ENCODE measurements around the gene PNPLA5. TPM values are rescaled to one million over a fixed set of nuclear protein-coding genes. Genes with fewer than 3 reads are reported as not detected.

Gene PNPLA5
- total and polyA plus RNA-seq, 2 of the 13 experiments (the other 11 are each of a cell fraction or from before 2014, with no cell fraction given): not detected

DNA sequence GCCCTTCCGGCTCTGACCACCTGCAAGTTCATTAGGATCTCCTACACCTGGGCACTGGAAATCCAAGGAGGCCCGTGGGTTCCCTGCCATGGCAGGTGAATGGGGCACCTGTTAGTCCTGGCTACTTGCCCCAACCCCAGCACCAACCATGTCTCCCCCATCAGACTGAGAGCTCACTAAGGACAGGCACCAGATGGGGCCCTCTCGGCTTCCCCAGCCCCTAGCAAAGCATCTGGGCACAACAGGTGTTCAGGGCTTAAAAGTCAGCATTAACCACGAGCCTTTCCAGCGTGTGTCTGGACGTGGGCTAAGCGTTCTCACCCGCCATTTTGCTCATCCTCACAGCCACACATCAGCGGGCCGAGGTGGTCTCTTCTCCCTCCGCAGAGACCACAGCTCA lies 31.7 kb downstream of the PNPLA5 start (continued):
- TF ChIP-seq FOXC1 (CRISPR knock-in tag; IDR thresholded peaks at IDR 0.05; ENCODE audit: borderline replicate concordance) (no peak), CBFB (CRISPR knock-in tag; IDR thresholded peaks at IDR 0.05) (no peak), SNAPC2 (CRISPR knock-in tag; IDR thresholded peaks at IDR 0.05) (no peak), ZFP41 (CRISPR knock-in tag; IDR thresholded peaks at IDR 0.05; ENCODE audit: borderline replicate concordance) (no peak)
- TF ChIP-seq, protein P1, sequence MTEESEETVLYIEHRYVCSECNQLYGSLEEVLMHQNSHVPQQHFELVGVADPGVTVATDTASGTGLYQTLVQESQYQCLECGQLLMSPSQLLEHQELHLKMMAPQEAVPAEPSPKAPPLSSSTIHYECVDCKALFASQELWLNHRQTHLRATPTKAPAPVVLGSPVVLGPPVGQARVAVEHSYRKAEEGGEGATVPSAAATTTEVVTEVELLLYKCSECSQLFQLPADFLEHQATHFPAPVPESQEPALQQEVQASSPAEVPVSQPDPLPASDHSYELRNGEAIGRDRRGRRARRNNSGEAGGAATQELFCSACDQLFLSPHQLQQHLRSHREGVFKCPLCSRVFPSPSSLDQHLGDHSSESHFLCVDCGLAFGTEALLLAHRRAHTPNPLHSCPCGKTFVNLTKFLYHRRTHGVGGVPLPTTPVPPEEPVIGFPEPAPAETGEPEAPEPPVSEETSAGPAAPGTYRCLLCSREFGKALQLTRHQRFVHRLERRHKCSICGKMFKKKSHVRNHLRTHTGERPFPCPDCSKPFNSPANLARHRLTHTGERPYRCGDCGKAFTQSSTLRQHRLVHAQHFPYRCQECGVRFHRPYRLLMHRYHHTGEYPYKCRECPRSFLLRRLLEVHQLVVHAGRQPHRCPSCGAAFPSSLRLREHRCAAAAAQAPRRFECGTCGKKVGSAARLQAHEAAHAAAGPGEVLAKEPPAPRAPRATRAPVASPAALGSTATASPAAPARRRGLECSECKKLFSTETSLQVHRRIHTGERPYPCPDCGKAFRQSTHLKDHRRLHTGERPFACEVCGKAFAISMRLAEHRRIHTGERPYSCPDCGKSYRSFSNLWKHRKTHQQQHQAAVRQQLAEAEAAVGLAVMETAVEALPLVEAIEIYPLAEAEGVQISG (CRISPR knock-in tag; IDR thresholded peaks at IDR 0.05): no peak

DNA sequence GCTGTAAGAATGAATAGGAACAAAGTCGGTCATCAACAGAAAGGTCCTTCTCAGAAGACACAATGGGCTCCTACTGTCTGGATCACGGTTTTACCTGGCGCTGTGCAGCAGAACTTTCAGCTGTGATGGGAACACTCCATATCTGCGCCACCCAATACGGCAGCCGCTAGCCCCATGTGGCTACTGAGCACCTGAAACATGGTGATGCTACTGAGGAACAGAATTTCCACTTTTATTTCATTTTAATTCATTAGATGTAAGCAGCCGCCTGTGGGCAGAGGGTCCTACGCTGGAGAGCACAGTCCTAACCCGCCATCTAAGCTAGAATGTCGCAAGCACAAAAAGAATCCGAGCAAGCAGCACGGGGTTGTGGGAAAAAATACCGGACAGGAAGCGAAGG lies 32.2 kb downstream of the PNPLA5 start:
- Histone ChIP-seq H3K4me2 (ENCODE audit: low read depth, low read length) (no peak overlapping the region), H3K36me3 (replicated peaks in 1 of 2; ENCODE audit: control insufficient read depth in 1 of 2, insufficient read depth in 2 of 2, low read length in 2 of 2) (no peaks in the 10 kb centered on the region), H2AFZ (ENCODE audit: low read length) (no peak overlapping the region), H3K27me3 (ENCODE audit: control insufficient read depth in 1 of 2, insufficient read depth in 2 of 2, low read length in 2 of 2) (peaks cover 0 to 39% of the 10 kb centered on the region in 2 experiments; a peak in 4 of 5 replicates), H3K27ac (ENCODE audit: extremely low read length, insufficient read depth, low read length) (no peak overlapping the region), H4K20me1 (ENCODE audit: insufficient read depth, low read length) (no peaks in the 10 kb centered on the region), H3K79me2 (ENCODE audit: insufficient read depth, low read length) (no peaks in the 10 kb centered on the region), H3K4me1 (ENCODE audit: insufficient read depth, low read length) (no peaks in the 10 kb centered on the region), H3K9me3 (ENCODE audit: low read length) (no peaks in the 10 kb centered on the region), H3K9ac (ENCODE audit: insufficient read depth, low read depth, low read length) (no peak overlapping the region), H3K4me3 (replicated peaks in 1 of 3; ENCODE audit: insufficient read depth in 1 of 3, low read depth in 2 of 3, low read length in 3 of 3) (no peak overlapping the region)
- in situ Hi-C loops (cut with HindIII; ENCODE audit: extremely low pct_ligation_motif_present, low pct_unique_long_range_greater_than_20kb): no loop called here
- no peak for FAIRE-seq
- ATAC-seq: no peak
- ChIA-PET CTCF (ENCODE audit: low intra/inter-chr PET ratio, low total read pairs) (no interaction called here), POLR2A (no interaction called here)
- WGBS (ENCODE audit: low lambda C conversion rate): 31% methylated on average over 8 of the region's 14 CpGs
- BruUV-seq (replicated peaks): no TSS peak
- intact Hi-C loops (cut with micrococcal nuclease; ENCODE audit: unreplicated experiment): no loop called here
- DNase-seq (ENCODE audit: low spot score): no peak
- TF ChIP-seq NFKB2 (CRISPR knock-in tag; IDR thresholded peaks at IDR 0.05; ENCODE audit: borderline replicate concordance) (no peak), NCOA1 (CRISPR knock-in tag; IDR thresholded peaks at IDR 0.05) (no peak), ZNF780A (CRISPR knock-in tag; IDR thresholded peaks at IDR 0.05) (no peak), STAG1 (CRISPR knock-in tag; IDR thresholded peaks at IDR 0.05) (no peak), ZNF629 (CRISPR knock-in tag; conservative IDR thresholded peaks at IDR 0.05) (no peak), ZNF607 (CRISPR knock-in tag; IDR thresholded peaks at IDR 0.05; ENCODE audit: borderline replicate concordance) (no peak), ZNF460 (CRISPR knock-in tag; IDR thresholded peaks at IDR 0.05; ENCODE audit: borderline replicate concordance) (no peak), AKAP8 (CRISPR knock-in tag; IDR thresholded peaks at IDR 0.05) (no peak), SAP130 (CRISPR knock-in tag; IDR thresholded peaks at IDR 0.05; ENCODE audit: low read depth) (no peak), NFE2L1 (CRISPR knock-in tag; IDR thresholded peaks at IDR 0.05; ENCODE audit: borderline replicate concordance) (no peak), WIZ (CRISPR knock-in tag; IDR thresholded peaks at IDR 0.05) (no peak), DPF2 (CRISPR knock-in tag; IDR thresholded peaks at IDR 0.05; ENCODE audit: borderline replicate concordance, low read depth) (no peak), SRY (CRISPR knock-in tag; IDR thresholded peaks at IDR 0.05) (no peak), ZNF547 (CRISPR knock-in tag; IDR thresholded peaks at IDR 0.05) (no peak)
- TF ChIP-seq, protein P2, sequence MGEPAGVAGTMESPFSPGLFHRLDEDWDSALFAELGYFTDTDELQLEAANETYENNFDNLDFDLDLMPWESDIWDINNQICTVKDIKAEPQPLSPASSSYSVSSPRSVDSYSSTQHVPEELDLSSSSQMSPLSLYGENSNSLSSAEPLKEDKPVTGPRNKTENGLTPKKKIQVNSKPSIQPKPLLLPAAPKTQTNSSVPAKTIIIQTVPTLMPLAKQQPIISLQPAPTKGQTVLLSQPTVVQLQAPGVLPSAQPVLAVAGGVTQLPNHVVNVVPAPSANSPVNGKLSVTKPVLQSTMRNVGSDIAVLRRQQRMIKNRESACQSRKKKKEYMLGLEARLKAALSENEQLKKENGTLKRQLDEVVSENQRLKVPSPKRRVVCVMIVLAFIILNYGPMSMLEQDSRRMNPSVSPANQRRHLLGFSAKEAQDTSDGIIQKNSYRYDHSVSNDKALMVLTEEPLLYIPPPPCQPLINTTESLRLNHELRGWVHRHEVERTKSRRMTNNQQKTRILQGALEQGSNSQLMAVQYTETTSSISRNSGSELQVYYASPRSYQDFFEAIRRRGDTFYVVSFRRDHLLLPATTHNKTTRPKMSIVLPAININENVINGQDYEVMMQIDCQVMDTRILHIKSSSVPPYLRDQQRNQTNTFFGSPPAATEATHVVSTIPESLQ (CRISPR knock-in tag; conservative IDR thresholded peaks at IDR 0.05): no peak
- TF ChIP-seq, protein P3, sequence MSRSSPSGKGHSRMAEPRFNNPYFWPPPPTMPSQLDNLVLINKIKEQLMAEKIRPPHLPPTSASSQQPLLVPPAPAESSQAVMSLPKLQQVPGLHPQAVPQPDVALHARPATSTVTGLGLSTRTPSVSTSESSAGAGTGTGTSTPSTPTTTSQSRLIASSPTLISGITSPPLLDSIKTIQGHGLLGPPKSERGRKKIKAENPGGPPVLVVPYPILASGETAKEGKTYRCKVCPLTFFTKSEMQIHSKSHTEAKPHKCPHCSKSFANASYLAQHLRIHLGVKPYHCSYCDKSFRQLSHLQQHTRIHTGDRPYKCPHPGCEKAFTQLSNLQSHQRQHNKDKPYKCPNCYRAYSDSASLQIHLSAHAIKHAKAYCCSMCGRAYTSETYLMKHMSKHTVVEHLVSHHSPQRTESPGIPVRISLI (CRISPR knock-in tag; IDR thresholded peaks at IDR 0.05; ENCODE audit: borderline replicate concordance): no peak

All from HepG2 (cell line).